Neural crest cell (in vitro differentiated cells): ENCODE results near the gene TAS2R40. TPM values are rescaled to one million over a fixed set of nuclear protein-coding genes. Genes with fewer than 3 reads are reported as not detected.
"Not testable (repeated sequence)": the region's sequence is repeated elsewhere in the genome, so short reads cannot be mapped to it uniquely, and the experiment has no call there.

Experiments used
- DNase-seq: peaks from one replicate; pipeline ENCODE4 v3.0.0; 2021; ENCODE audit warnings: low read depth, mixed read lengths, low spot score
- H3K27ac Mint-ChIP-seq: one replicate; pipeline ENCODE4 v1.8.0; 2021; ENCODE audit warnings: mild to moderate bottlenecking, mixed read lengths; ENCODE audit not compliant: unreplicated experiment
- H3K27me3 Mint-ChIP-seq: 2 replicates; pipeline ENCODE4 v1.8.0; 2021; ENCODE audit warnings: low read depth, mild to moderate bottlenecking, mixed read lengths
- H3K36me3 Mint-ChIP-seq: 2 replicates; pipeline ENCODE4 v1.8.0; 2021; ENCODE audit warnings: low read depth, mild to moderate bottlenecking, mixed read lengths
- H3K4me1 Mint-ChIP-seq: 2 replicates; pipeline ENCODE4 v1.8.0; 2021; ENCODE audit warnings: mixed read lengths
- H3K4me3 Mint-ChIP-seq: one replicate; pipeline ENCODE4 v1.8.0; 2021; ENCODE audit warnings: mild to moderate bottlenecking, mixed read lengths
- H3K9me3 Mint-ChIP-seq: 2 replicates; pipeline ENCODE4 v1.8.0; 2021; ENCODE audit warnings: mixed read lengths
- total RNA-seq: library from RNA; stranded (reverse); gene quantifications from 2 replicates; pipeline ENCODE4 v1.2.1, GENCODE V29; 2021
- TF ChIP-seq, protein P1 (sequence below): fragments of 200-600 bp; sonication (generic); conservative IDR thresholded peaks from 2 replicates; pipeline ENCODE4 v1.5.0; 2021; ENCODE audit warnings: antibody characterized with exemption, mild to moderate bottlenecking

The TAS2R40 gene
- total RNA-seq, 1 donor from 2014 or later = not detected

- H3K36me3 Mint-ChIP-seq = no peaks in the 10 kb centered on the region
- no peaks in the 10 kb centered on the region for H3K9me3 Mint-ChIP-seq
- DNase-seq = no peak
- no peak overlapping the region for H3K27ac Mint-ChIP-seq
- TF ChIP-seq, protein P1, sequence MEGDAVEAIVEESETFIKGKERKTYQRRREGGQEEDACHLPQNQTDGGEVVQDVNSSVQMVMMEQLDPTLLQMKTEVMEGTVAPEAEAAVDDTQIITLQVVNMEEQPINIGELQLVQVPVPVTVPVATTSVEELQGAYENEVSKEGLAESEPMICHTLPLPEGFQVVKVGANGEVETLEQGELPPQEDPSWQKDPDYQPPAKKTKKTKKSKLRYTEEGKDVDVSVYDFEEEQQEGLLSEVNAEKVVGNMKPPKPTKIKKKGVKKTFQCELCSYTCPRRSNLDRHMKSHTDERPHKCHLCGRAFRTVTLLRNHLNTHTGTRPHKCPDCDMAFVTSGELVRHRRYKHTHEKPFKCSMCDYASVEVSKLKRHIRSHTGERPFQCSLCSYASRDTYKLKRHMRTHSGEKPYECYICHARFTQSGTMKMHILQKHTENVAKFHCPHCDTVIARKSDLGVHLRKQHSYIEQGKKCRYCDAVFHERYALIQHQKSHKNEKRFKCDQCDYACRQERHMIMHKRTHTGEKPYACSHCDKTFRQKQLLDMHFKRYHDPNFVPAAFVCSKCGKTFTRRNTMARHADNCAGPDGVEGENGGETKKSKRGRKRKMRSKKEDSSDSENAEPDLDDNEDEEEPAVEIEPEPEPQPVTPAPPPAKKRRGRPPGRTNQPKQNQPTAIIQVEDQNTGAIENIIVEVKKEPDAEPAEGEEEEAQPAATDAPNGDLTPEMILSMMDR = no peak
- H3K4me1 Mint-ChIP-seq = peaks cover 17% of the 10 kb centered on the region
- no peak overlapping the region for H3K4me3 Mint-ChIP-seq
- H3K27me3 Mint-ChIP-seq = no peaks in the 10 kb centered on the region
These were observed 37.9 kb downstream of the TAS2R40 start for GRCh38 chr7:143259765-143260164.

GRCh38 chr7:143261901-143262300, 40.1 kb downstream of the TAS2R40 start:
- Mint-ChIP-seq H3K36me3 (no peaks in the 10 kb centered on the region), H3K27ac (no peak overlapping the region), H3K27me3 (no peaks in the 10 kb centered on the region), H3K9me3 (no peaks in the 10 kb centered on the region), H3K4me3 (peak overlapping the region; percentile 79), H3K4me1 (peaks cover 24% of the 10 kb centered on the region)
- TF ChIP-seq, protein P1 = no peak
- no peak for DNase-seq

DNA sequence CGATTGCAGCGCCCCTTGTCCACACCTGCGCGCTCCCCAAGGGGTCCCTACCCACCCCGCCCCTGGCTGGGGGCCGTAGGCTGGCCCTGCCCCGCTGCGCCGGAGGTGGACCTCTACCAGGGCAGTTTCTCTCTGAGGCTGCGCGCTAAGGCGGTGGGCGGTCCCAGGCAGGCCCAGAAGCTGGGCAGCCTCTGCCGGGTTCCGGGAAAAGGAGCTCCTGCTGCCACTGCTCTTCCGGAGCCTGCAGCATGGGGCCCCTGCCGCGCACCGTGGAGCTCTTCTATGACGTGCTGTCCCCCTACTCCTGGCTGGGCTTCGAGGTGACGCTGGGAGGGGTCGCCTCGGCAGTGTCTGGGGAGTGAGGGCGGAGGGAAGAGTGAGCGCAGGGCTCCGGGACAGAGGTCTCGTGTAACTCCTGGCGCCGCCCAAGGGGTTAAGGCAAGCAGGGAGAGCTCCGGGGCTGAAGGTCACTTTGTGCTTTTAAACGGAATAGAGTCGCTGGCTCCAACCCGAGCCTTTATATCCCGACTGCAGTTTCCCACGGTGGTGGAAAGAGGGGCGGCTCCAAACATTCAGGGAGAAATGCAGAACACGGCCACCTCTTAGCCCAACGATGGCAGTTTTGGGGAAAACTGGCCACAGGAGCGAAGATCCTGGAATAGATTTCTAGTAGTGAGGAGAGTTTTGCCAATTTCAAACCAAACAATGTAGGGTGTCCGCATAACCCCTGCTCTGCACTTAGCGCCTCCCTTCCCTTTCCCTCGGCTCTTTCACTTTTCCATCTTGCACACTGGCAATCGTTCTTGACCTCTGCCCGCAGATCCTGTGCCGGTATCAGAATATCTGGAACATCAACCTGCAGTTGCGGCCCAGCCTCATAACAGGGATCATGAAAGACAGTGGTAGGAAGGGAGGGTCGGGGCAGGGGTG, 41.7 kb downstream of the TAS2R40 start, which contains the start of gene GSTK1:
GSTK1 (plus strand) TSS at position 176 of the 930 bp plus-strand sequence; CDS start at position 249, 73 bp downstream.
- TF ChIP-seq, protein P1 = no peak
- Mint-ChIP-seq H3K27ac (peak within 1 kb of the TSS; percentile 64), H3K4me3 (peak within 1 kb of the TSS; percentile 95)

GRCh38 chr7:143264196-143264568, 42.3 kb downstream of the TAS2R40 start:
- not testable (repeated sequence) for H3K36me3 Mint-ChIP-seq, H3K9me3 Mint-ChIP-seq, H3K27ac Mint-ChIP-seq, DNase-seq, H3K27me3 Mint-ChIP-seq
- Mint-ChIP-seq H3K4me1 (peaks cover 24% of the 10 kb centered on the region), H3K4me3 (peak overlapping the region; percentile 95)

More for the DNA sequence above, 41.7 kb downstream of the TAS2R40 start, which contains the start of gene GSTK1:
- Mint-ChIP-seq H3K9me3 (no peaks in the 10 kb centered on the region), H3K4me1 (peaks cover 24% of the 10 kb centered on the region), H3K27me3 (no peaks in the 10 kb centered on the region), H3K36me3 (peaks cover 3% of the 10 kb centered on the region)
- peak; percentile 55 for DNase-seq

DNA sequence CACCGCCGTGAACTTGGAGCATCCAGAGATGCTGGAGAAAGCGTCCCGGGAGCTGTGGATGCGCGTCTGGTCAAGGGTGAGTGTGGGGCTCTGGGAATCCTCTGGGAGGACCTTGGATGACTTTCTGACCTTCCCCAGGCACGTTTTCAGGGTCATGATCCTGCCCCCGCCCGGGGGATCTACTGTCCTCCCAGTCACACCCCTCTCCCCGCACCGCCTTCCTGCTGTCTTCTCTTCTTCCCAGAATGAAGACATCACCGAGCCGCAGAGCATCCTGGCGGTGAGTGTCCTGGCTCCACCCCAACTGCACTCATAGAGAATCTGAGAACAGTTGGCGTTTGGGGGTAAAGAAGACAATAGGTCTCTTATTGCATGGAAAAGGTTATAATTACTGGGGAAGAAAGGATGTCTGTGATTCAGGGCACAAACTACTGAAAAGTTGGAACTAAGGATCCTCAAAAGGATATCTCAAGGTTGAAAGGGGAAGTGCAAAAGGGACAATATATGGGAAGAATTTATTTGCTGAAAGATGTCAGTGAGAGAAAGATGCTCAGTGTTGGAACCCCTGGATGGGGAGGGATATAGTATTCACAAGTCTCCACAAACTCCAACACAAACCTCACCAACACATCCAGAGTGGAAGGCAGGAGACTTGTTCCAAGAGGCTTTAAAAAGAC, 43.3 kb downstream of the TAS2R40 start:
- no peak for DNase-seq
- TF ChIP-seq, protein P1 = no peak
- H3K4me1 Mint-ChIP-seq = peaks cover 24% of the 10 kb centered on the region
- peak overlapping the region; percentile 41 for H3K4me3 Mint-ChIP-seq
- peaks cover 11% of the 10 kb centered on the region for H3K36me3 Mint-ChIP-seq
- no peaks in the 10 kb centered on the region for H3K9me3 Mint-ChIP-seq
- no peaks in the 10 kb centered on the region for H3K27me3 Mint-ChIP-seq
- H3K27ac Mint-ChIP-seq = no peak overlapping the region
